Prostate gland (tissue), 2 donors: ENCODE data around the gene RBFOX1. TPM values are rescaled to one million over a fixed set of nuclear protein-coding genes. Genes with fewer than 3 reads are reported as not detected.

Source experiments
- DNase-seq: peaks from one replicate; pipeline ENCODE4 v3.0.0-alpha.2; 2019; ENCODE audit warnings: low spot score
- H3K27ac ChIP-seq, 2 donors: fragments of 200-600 bp; sonication (generic); 2 replicates each; pipeline ENCODE4 v1.5.1; 2017 to 2019
- H3K27me3 ChIP-seq: fragments of 200-600 bp; sonication (generic); replicated peaks from 2 replicates; pipeline ENCODE4 v1.5.1; 2019; ENCODE audit not compliant: insufficient read depth
- H3K36me3 ChIP-seq, 2 donors: fragments of 200-600 bp; sonication (generic); 1 replicate in 1 of 2; 2 replicates in 1 of 2; pipeline versions ENCODE4 v1.5.1 to v1.8.1; 2017 to 2019
- H3K4me1 ChIP-seq: fragments of 200-600 bp; sonication (generic); replicated peaks from 2 replicates; pipeline ENCODE4 v1.5.1; 2019
- H3K4me3 ChIP-seq, 2 donors: fragments of 200-600 bp; sonication (generic); 2 replicates each; pipeline ENCODE4 v1.5.1; 2017 to 2019
- H3K9me3 ChIP-seq: fragments of 200-600 bp; sonication (generic); 2 replicates; pipeline ENCODE4 v1.5.1; 2017
- POLR2A ChIP-seq: fragments of 450-650 bp; IDR thresholded peaks from one replicate; pipeline ENCODE4 v1.6.1; 2016; ENCODE audit warnings: antibody characterized with exemption, mild to moderate bottlenecking
- POLR2AphosphoS5 ChIP-seq: sonication (generic); formaldehyde crosslinking; IDR thresholded peaks from one replicate; pipeline ENCODE4 v1.6.1; 2017; ENCODE audit warnings: antibody characterized with exemption
- WGBS: methylation state at CpG from one replicate; pipeline ENCODE4 v1.1.5; 2018; 5-methylcytosine and 5-hydroxymethylcytosine counted together
- intact Hi-C: fragments of 100-400 bp; cut with DNase I; formaldehyde crosslinking; loops from one replicate; pipeline ENCODE4 v1.14.2; 2022
- total RNA-seq, 2 donors: library from RNA; depleted of rRNA; stranded (reverse); fragments of >200 nt; gene quantifications; one replicate each; pipeline ENCODE4 v1.1.0, GENCODE V29; 2016
- TF ChIP-seq, protein P1 (sequence below), 4 experiments: fragments of 200-600 bp in 2 of 4; fragments of 450-650 bp in 2 of 4; sonication (generic) in 2 of 4; IDR thresholded peaks; 1 replicate in 3 of 4; 2 replicates in 1 of 4; pipeline ENCODE4 v1.5.1; 2016 to 2019; ENCODE audit warnings: antibody characterized with exemption in 4 of 4, mild to moderate bottlenecking in 2 of 4, moderate library complexity in 2 of 4

Gene RBFOX1
- total RNA-seq, 2 donors from 2014 or later, result 1.3 to 1.5 TPM

DNA sequence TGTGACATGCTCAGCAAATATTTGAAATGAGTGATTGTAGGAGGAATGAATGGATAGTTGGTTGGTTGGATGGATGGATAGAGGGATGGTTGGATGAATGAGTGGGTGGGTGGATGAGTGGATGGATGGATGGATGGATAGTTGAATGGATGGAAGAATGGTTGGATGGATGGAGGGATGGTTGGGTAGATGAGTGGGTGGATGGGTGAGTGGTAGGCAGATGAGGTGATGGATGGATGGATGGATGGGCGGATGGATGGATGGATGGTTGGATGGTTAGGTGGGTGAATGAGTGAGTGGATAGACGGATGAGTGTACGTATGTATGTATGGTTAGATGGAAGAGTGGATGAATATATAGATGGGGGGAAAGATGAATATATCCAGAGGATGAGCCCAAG, 137.7 kb downstream of the RBFOX1 start:
- no peak for DNase-seq
- Histone ChIP-seq H3K4me1 (no peaks in the 10 kb centered on the region), H3K27ac (no peak overlapping the region), H3K36me3 (no peaks in the 10 kb centered on the region), H3K9me3 (no peaks in the 10 kb centered on the region), H3K27me3 (no peaks in the 10 kb centered on the region), H3K4me3 (no peak overlapping the region)
- TF ChIP-seq POLR2A, result no peak
- no peak for TF ChIP-seq POLR2AphosphoS5
- TF ChIP-seq, protein P1, sequence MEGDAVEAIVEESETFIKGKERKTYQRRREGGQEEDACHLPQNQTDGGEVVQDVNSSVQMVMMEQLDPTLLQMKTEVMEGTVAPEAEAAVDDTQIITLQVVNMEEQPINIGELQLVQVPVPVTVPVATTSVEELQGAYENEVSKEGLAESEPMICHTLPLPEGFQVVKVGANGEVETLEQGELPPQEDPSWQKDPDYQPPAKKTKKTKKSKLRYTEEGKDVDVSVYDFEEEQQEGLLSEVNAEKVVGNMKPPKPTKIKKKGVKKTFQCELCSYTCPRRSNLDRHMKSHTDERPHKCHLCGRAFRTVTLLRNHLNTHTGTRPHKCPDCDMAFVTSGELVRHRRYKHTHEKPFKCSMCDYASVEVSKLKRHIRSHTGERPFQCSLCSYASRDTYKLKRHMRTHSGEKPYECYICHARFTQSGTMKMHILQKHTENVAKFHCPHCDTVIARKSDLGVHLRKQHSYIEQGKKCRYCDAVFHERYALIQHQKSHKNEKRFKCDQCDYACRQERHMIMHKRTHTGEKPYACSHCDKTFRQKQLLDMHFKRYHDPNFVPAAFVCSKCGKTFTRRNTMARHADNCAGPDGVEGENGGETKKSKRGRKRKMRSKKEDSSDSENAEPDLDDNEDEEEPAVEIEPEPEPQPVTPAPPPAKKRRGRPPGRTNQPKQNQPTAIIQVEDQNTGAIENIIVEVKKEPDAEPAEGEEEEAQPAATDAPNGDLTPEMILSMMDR (IDR thresholded peaks at IDR 0.05), result no peak
- intact Hi-C loops, result no loop called here
- 97% methylated on average over 3 of the region's 3 CpGs for WGBS

DNA sequence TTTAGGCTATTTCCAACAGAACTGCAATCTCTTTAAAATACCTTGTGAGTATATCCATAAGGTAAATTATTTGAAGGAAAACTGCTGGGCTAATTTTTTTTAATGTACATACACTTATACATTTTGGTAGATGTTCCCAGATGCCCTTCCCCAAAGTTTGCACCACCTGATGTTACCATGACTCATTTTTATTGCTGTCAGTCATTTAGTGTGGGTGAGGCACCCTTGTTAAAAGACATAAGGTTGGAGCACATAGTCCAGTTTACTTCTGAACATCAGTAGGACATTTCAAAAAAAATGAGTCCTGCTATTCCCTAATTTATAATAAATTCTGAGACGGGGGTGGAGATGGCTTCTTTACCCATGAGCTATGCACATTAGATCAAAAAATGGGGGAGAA, 138.6 kb downstream of the RBFOX1 start:
- H3K27me3 ChIP-seq, result no peaks in the 10 kb centered on the region
- H3K9me3 ChIP-seq, result no peaks in the 10 kb centered on the region
- TF ChIP-seq POLR2A (no peak), POLR2AphosphoS5 (no peak)
- TF ChIP-seq, protein P1 (IDR thresholded peaks at IDR 0.05), result no peak
- 0% methylated on average over 1 of the region's 1 CpG for WGBS
- intact Hi-C loops, result no loop called here
- H3K36me3 ChIP-seq, result no peaks in the 10 kb centered on the region
- no peaks in the 10 kb centered on the region for H3K4me1 ChIP-seq
- no peak overlapping the region for H3K27ac ChIP-seq
- H3K4me3 ChIP-seq, result no peak overlapping the region
- no peak for DNase-seq

DNA sequence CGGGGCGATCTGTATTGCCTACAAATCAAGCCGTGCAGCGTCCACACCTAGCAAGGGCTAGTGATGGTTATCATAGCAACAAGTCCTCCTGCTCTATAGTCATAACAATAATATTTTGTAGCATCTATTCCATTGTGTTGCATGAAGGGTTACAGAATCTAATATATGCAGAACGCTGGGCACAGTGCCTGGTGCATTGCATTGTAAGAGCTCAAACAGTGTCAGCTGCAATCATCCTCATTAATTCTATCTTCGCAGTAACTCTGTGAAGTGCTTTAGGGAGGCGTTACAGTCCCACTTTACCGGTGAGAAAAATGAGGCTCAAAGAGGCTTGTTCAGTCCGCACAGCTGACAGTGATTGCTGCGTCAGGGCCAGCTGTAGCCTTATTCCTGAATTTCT, 149.4 kb downstream of the RBFOX1 start:
- TF ChIP-seq, protein P1 (IDR thresholded peaks at IDR 0.05), result no peak
- TF ChIP-seq POLR2A (no peak), POLR2AphosphoS5 (no peak)
- Histone ChIP-seq H3K4me3 (no peak overlapping the region), H3K27me3 (no peaks in the 10 kb centered on the region), H3K36me3 (no peaks in the 10 kb centered on the region), H3K9me3 (no peaks in the 10 kb centered on the region), H3K4me1 (no peaks in the 10 kb centered on the region), H3K27ac (no peak overlapping the region)
- intact Hi-C loops, result no loop called here
- no peak for DNase-seq
- WGBS, result 84% methylated on average over 10 of the region's 10 CpGs

DNA sequence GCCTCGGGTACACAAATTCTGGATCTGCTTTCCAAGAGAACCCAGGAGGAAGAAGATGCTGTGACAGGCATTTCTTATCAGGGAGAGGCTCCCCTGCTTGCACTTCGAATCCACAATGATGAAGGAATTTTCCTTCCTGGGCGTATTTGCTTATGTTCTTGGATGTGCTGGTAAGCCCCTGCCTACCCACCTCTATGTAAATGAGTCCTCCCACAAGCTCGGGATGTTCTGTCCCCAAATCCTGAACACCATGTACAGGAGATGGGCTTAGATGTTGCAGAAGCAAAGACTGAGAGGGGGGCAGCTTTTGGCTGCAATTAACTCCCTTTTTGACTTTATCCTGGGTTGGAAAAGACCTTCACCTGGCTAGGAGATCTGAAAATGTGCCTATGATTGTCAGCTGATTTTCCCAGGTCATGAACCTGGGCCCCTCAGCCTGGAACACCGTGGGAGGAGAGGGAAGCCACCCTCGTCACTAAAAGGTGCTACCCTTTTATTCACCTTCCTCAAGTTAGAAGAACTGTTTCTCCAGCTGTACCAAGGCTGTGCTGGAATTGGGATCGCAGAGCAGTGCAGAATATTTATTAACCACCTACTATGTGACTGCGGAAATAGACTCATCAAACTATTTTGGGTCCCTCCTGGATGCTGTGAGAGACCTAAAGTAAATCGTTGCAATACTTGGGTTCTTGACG, 150.1 kb downstream of the RBFOX1 start:
- Histone ChIP-seq H3K27me3 (no peaks in the 10 kb centered on the region), H3K4me3 (no peak overlapping the region), H3K36me3 (no peaks in the 10 kb centered on the region), H3K4me1 (no peaks in the 10 kb centered on the region), H3K9me3 (no peaks in the 10 kb centered on the region), H3K27ac (no peak overlapping the region)
- DNase-seq, result no peak
- 64% methylated on average over 10 of the region's 10 CpGs for WGBS
- intact Hi-C loops, result no loop called here
- no peak for TF ChIP-seq POLR2A
- TF ChIP-seq, protein P1 (IDR thresholded peaks at IDR 0.05), result no peak
- no peak for TF ChIP-seq POLR2AphosphoS5

DNA sequence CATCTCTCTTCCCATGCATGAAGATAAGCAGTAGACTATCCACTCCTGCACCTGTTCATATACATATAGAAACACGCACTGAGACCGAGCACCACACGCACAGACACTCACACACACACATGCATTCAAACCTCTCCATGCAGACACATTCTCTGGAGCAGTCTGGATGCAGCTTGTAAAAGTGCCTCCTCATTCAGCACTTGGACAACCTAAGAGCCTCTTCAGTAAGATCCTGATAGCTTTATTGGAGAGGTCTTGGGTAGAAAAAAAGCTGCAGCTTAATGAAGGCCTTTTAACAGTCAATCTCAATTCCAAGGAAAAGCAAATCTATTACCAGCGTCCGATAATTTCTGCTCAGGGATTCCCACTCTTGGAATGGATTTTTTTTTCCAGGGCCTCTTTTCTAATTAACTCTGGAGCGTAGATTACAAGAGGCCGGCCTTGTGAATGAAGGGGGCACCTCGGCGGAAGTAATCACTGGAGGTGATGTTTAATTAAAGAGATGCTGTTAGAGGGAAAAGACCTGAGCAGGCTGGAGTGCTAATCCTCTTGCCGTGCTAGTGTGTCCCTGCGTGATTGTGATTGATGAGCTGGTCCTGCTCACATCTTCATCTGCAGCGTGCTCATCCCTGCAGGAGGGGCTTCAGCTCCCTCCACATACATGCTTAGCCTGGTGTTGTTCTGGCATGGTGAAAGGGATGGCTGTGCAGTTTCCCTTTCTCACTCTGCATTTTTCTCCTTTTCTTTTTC, 155.1 kb downstream of the RBFOX1 start:
- WGBS, result 61% methylated on average over 12 of the region's 12 CpGs
- TF ChIP-seq, protein P1 (IDR thresholded peaks at IDR 0.05), result no peak
- TF ChIP-seq POLR2A (no peak), POLR2AphosphoS5 (no peak)
- H3K36me3 ChIP-seq, result no peaks in the 10 kb centered on the region
- DNase-seq, result no peak
- H3K4me1 ChIP-seq, result no peaks in the 10 kb centered on the region
- H3K4me3 ChIP-seq, result no peak overlapping the region
- no peaks in the 10 kb centered on the region for H3K9me3 ChIP-seq
- no peaks in the 10 kb centered on the region for H3K27me3 ChIP-seq
- intact Hi-C loops, result no loop called here
- H3K27ac ChIP-seq, result no peak overlapping the region
